HG02610 (cell line): ENCODE data around the gene CXCR6.

ENCODE experiments used
- ATAC-seq: cut with Tn5 transposase; IDR thresholded peaks from one replicate; pipeline ENCODE4 v1.9.1; 2021; ENCODE audit warnings: mild to moderate bottlenecking, moderate library complexity; ENCODE audit not compliant: unreplicated experiment

CXCR6 gene

DNA sequence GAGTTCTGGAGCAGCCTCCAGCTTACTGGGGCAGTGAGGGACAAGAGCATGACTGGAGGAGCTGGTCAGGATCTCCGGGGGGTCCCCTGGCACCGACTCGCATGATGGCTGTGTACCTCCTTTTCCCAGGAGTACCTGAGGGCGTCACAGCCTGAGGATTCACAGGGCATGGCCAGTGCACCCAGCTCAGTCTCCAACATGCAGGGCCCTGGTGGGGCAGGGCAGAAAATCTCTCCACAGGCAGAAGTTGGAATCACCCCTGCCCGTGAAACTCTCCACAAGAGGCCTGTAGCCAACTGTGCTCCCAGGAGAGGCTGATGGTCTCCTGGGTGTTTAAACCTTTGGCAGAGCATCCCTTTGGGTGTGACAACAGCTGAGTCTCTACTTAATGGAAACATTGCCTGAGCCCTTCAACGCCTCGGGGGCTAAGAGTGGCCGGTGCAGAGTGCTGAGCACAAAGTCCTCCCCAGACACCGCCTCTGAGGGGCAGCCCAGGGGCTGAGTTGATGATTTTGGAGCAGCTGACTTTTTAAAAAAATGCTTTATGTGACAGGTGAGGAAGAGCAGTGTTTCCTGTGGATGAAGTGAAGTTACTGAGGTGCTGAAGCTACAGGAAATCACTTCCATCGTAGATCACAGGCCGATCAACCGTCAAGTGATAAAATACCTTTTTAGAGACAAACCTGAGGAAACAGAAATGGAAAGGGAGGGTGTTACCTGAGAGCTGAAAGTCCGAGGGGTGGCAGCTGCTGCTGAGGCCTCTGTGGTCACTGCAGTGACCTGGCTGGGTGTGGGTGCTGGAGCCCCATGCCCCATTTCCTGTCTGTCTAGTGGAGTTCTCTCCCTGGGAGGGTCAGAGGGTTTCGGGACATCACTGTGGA, 21.9 kb upstream of the CXCR6 start:
- no peak for ATAC-seq

DNA sequence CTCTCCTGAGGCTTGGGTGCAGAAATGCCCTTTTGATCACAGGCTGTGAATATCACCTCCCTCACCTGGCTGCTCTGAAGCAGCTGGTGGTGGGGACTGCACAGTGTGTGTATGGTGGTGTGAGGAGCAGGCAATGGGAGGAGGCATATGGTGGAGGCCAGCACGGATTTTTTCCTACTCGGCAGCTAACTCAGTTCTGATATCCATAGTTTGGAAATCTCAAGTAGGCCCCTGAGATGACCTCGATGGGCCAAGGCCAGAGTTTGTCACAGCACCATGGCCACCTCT, 21.3 kb upstream of the CXCR6 start:
- no peak for ATAC-seq

DNA sequence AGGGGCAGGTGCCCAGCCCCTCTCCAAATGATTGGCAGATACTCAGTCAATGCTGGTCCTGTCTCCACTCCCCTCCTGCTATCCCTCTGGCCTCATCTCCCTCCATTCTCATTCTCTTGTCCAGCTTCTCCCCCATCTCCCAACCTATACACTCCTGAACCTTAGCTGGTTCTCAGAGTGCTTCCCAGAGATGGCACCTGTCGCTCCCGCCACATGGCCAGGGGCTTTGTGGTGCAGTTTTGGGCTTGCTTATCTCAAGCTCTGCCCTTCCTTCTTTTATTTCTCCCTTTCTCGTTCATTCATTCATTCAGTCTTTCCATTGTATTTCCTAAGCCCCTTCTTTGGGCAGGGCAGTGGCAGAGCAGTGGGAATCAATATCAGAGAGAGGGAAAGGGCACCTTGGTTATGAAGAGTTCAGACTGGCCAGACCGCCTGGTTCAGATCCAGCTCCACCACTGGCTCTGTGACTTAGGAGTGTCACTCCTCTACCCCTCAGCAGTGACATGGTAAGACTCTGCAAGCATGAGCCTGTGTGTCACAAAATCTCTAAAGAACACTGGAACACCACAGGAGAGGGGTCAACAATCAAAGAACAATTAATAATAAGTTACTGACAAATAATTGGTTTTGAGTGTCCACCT, 20.2 kb upstream of the CXCR6 start:
- ATAC-seq = no peak

GRCh38 chr3:45923755-45924154, 19.5 kb upstream of the CXCR6 start:
- ATAC-seq = no peak

GRCh38 chr3:45927881-45928280, 15.4 kb upstream of the CXCR6 start:
- ATAC-seq = no peak

DNA sequence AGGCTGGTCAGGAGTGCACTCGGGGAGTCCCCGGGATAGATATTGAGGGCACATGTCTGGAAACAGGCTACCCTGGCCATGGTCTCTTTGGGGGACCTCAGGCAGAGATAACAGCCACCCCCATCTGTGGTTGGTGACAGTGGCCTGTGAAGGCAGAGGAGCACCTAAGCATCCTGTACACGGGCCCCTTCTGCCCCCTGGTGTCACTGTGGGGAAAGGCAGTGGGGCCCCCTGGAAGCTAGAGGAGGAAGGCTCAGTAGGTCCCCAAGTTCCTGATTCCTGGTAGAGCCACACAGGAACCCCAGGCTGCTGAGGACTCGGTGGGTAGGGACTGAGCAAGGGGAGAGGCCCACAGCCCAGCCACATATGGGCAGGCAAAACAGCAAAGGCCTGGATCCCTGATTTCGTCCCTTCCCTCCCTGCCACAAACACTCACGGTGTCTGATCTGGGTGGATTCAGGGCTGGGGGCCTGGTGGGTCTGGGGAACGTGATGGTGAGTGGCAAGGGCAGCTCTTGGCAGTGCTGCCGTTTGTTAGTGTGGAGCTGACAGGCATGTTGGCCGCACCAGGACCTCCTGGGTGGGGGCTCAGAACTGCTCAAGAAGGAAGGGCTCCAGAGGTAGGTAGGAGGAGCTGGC, 14.1 kb upstream of the CXCR6 start:
- peak; percentile 53 for ATAC-seq

GRCh38 chr3:45931496-45931895, 11.8 kb upstream of the CXCR6 start:
- ATAC-seq = no peak

- no peak for ATAC-seq
Observed at GRCh38 chr3:45932112-45932511, 11.2 kb upstream of the CXCR6 start.

GRCh38 chr3:45933591-45933990, 9.7 kb upstream of the CXCR6 start:
- ATAC-seq = no peak

DNA sequence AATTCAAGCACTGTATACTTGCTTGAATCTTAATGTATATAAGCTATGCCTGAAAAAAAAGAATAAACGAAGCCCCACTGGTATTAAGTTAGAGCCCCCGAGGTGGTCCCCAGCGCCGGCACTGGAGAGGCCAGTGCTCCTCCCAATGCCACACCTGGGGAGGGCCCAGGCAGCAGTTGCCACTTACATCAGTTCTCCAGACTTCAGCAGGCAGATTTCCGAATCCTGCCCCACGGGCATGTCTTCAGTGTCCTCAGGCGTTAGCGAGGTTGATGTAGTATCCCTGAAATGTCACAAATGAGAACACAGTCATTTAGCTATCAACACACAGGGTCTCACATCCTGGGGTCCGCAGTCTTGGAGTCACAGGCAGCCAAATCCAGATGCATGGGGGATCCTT, 7.0 kb upstream of the CXCR6 start:
- no peak for ATAC-seq

GRCh38 chr3:45937206-45938042, 5.8 kb upstream of the CXCR6 start:
- no peak for ATAC-seq

DNA sequence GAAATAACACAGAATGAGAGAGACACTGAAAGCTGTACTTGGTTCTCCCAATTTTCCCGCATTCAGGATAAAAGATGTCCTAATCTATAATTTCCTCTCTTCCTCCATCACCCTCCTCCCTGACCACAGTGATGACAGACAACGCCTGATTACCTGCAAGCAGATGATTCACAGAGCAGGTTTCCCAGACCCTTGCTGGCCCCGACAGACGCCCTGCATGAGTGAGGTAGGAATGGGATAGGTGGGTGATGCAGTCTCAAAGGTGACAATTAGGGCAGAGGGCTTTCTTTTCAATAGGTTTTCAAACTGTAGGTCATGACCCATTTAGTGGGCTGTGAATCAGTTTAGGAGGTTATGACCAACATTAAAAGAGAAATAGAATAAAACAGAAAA, 5.2 kb upstream of the CXCR6 start:
- ATAC-seq = no peak

DNA sequence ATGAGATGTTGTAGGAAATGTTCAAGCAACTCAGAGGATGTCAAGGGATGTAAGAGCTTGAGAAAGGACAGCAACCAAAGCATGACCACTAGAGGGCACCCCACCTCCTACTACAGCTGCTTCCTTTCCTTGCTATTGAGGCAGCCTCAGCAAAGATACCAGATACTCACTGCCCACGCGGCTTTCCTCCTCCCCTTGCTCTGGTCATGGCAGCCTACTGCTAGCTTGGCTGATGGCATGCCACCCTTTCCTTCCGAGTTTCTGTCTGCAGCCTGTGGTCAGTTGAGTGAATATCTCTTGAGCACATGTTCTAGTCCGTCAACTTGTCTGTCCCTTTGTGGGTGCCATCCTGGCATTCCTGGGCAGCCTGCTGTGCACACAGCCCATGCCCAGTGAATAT, 4.4 kb upstream of the CXCR6 start:
- ATAC-seq = no peak

- no peak for ATAC-seq
Observed at GRCh38 chr3:45939341-45939771, 3.9 kb upstream of the CXCR6 start.

DNA sequence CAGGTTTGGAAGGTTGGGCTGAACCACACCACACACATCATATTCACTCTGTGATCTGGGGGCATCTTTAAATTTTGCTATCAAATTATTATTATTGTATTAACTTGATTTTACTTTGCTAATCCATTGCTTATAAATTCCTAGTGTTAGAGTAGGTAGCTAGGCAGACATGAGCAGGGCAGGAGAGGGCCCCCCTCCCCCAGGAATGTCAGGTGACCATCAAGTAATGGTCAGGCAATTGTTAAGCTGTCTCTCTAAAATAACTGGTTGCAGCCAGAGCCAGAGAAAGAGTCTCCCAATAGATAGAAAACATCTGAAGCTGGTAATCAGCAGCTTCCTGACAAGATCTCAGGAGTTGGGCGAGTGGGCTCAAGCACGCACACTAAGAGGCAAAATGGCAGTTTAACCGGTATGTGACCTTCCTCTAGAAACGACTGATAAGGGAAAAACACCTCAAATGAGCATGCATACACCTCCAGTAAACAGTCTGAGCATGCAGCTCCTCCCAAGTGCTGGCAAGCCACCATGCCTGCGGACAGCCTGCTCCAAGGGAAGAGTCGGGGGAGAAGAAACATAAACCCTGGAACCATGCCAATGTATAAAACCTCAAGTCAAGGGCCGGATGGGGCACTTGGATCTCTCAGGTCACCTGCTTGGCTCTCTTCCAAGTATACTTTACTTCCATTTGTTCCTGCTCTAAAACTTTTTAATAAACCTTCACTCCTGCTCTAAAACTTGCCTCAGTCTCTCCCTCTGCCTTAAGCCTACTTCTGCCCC, 3.1 kb upstream of the CXCR6 start:
- no peak for ATAC-seq

DNA sequence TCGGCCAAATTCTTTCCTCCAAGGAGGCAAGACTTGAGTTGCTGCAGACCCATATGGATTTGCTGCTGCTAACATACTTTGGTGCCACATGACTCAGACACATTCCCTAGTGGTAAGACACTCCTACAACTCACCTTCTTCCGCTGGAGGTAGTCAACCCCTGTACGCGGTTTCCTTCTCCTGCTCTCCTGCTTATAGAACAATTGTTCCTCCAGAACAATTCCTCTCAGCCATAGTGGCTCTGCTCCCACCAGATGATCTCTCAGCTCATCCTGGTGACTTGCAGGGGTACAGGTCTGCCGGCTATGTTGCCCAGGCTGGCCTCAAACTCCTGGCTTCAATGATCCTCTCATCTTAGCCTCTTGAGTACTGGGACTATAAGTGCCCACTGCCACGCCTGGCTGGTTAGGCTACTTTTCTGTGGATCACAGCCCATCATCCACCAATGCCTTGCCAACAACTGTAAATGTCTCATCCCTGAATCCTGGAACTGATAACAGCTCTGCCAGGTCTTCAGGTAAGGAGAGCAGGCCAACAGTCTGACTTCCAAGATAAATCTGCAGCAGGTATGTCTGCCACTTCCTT, 2.4 kb upstream of the CXCR6 start:
- no peak for ATAC-seq

GRCh38 chr3:45942051-45942825, 1.0 kb upstream of the CXCR6 start:
- ATAC-seq = no peak

- no peak for ATAC-seq
Observed at GRCh38 chr3:45944830-45945620, 1.8 kb downstream of the CXCR6 start.

GRCh38 chr3:45946307-45946706, 3.0 kb downstream of the CXCR6 start:
- ATAC-seq = no peak
